WI38 (cell line): ENCODE results near the gene COL1A1.
A peak's percentile ranks its signal among the peaks of the same experiment; 100 is the strongest.

Experiments
- H3K4me3 ChIP-seq: 2 replicates; pipeline ENCODE4 v1.5.1; 2011; ENCODE audit warnings: low read depth, mild to moderate bottlenecking, control low read depth, low read length
- CTCF ChIP-seq: IDR thresholded peaks from 2 replicates; pipeline ENCODE4 v1.5.1; 2012; ENCODE audit warnings: low read depth, mild to moderate bottlenecking, control low read depth, low read length

Gene COL1A1

GRCh38 chr17:50162466-50163254 is 38.8 kb downstream of the COL1A1 start:
- no peak for TF ChIP-seq CTCF
- no peak overlapping the region for H3K4me3 ChIP-seq

- no peak for TF ChIP-seq CTCF
- H3K4me3 ChIP-seq: no peak overlapping the region; the same call in 1 of the 2 replicates
Observed at GRCh38 chr17:50161911-50162288, 39.5 kb downstream of the COL1A1 start.

- TF ChIP-seq CTCF: peak; percentile 73
Observed at GRCh38 chr17:50161023-50161910, 40.2 kb downstream of the COL1A1 start.

GRCh38 chr17:50157891-50158290 is 43.5 kb downstream of the COL1A1 start:
- TF ChIP-seq CTCF: no peak
- no peak overlapping the region for H3K4me3 ChIP-seq

More at GRCh38 chr17:50161023-50161910, 40.2 kb downstream of the COL1A1 start:
- H3K4me3 ChIP-seq: peak overlapping the region; percentile 68

GRCh38 chr17:50155115-50155819 is 46.2 kb downstream of the COL1A1 start:
- no peak for TF ChIP-seq CTCF
- no peak overlapping the region for H3K4me3 ChIP-seq

- TF ChIP-seq CTCF: no peak
Observed at GRCh38 chr17:50154604-50155003, 46.8 kb downstream of the COL1A1 start.

More at GRCh38 chr17:50154604-50155003, 46.8 kb downstream of the COL1A1 start:
- no peak overlapping the region for H3K4me3 ChIP-seq
